Measurements from ENCODE around the gene IL6. TPM values are rescaled to one million over a fixed set of nuclear protein-coding genes. Genes with fewer than 3 reads are reported as not detected.

The IL6 gene
- 2.3 to 7.6 TPM (median 3.2 TPM) in 5 replicates for total RNA-seq (2022; extraction: Qiagen RNA extraction; ENCODE audit: low read depth)

GRCh38 chr7:22726907-22727713 is at the start of gene IL6:
Gene IL6, plus strand, starts transcription at chr7:22727200. Its CDS starts 63 bp downstream, at chr7:22727263.

Other genes starting within 250 kb of the IL6 start
- 0.15 to 0.49 TPM (median 0.30 TPM) in 4 of 5 replicates, not detected in the other for gene STEAP1B, start 227.0 kb upstream of the IL6 start, total RNA-seq (2022; extraction: Qiagen RNA extraction; ENCODE audit: low read depth)
- 418 to 1,219 TPM (median 477 TPM) in 5 replicates for gene TOMM7, start 95.6 kb downstream of the IL6 start, total RNA-seq (2022; extraction: Qiagen RNA extraction; ENCODE audit: low read depth)

Measured in A549 treated with DMSO at 1 μM for 4 hours (cell line).